Stimulated activated CD8-positive, alpha-beta memory T cell treated with anti-CD3 and anti-CD28 coated beads, Interleukin-7, amount 100 ng/mL, for 4 hours (primary cell): ENCODE results near the gene TTLL1.
"Not testable (repeated sequence)": the region's sequence is repeated elsewhere in the genome, so short reads cannot be mapped to it uniquely, and the experiment has no call there.

Experiments
- DNase-seq, 2 donors: peaks; one replicate each; pipeline ENCODE4 v3.0.0-alpha.2; 2020; ENCODE audit warnings: low read depth in 2 of 2

The TTLL1 gene

GRCh38 chr22:43013355-43014315 lies 75.6 kb downstream of the TTLL1 start:
- DNase-seq, result no peak

GRCh38 chr22:43012390-43012789 lies 76.8 kb downstream of the TTLL1 start:
- DNase-seq, result no peak

- DNase-seq, result no peak
Measured at GRCh38 chr22:43011079-43011478, 78.1 kb downstream of the TTLL1 start.

- DNase-seq, result no peak
Measured at GRCh38 chr22:43009444-43009843, 79.7 kb downstream of the TTLL1 start.

GRCh38 chr22:43008921-43009320 lies 80.3 kb downstream of the TTLL1 start:
- DNase-seq, result no peak

GRCh38 chr22:43008509-43008908 lies 80.7 kb downstream of the TTLL1 start:
- no peak for DNase-seq

- DNase-seq, result no peak
Measured at GRCh38 chr22:43007519-43008102, 81.6 kb downstream of the TTLL1 start.

- DNase-seq, result no peak
Measured at GRCh38 chr22:43006753-43007152, 82.4 kb downstream of the TTLL1 start.

GRCh38 chr22:43006016-43006505 lies 83.1 kb downstream of the TTLL1 start:
- no peak for DNase-seq

- no peak for DNase-seq
Measured at GRCh38 chr22:43005106-43005505, 84.1 kb downstream of the TTLL1 start.

- DNase-seq, result no peak
Measured at GRCh38 chr22:43004362-43005035, 84.7 kb downstream of the TTLL1 start.

- no peak for DNase-seq
Measured at GRCh38 chr22:43002202-43002586, 87.0 kb downstream of the TTLL1 start.

GRCh38 chr22:43001271-43002201 lies 87.7 kb downstream of the TTLL1 start:
- DNase-seq, result no peak

GRCh38 chr22:43000441-43001175 lies 88.6 kb downstream of the TTLL1 start:
- no peak for DNase-seq

- no peak for DNase-seq
Measured at GRCh38 chr22:42997582-42998090, 91.6 kb downstream of the TTLL1 start.

GRCh38 chr22:42996646-42997365 lies 92.4 kb downstream of the TTLL1 start:
- no peak for DNase-seq

GRCh38 chr22:42995654-42996053 lies 93.5 kb downstream of the TTLL1 start:
- not testable (repeated sequence) for DNase-seq

GRCh38 chr22:42994917-42995562 lies 94.2 kb downstream of the TTLL1 start:
- no peak for DNase-seq

- DNase-seq, result no peak
Measured at GRCh38 chr22:42994276-42994916, 94.8 kb downstream of the TTLL1 start.
